Lower leg skin (tissue), 4 donors: Measurements from ENCODE around the gene CEP44. TPM values are rescaled to one million over a fixed set of nuclear protein-coding genes. Genes with fewer than 3 reads are reported as not detected.
"Not testable (repeated sequence)": the region's sequence is repeated elsewhere in the genome, so short reads cannot be mapped to it uniquely, and the experiment has no call there.

Experiments used
- DNase-seq, 2 donors: peaks; one replicate each; pipeline ENCODE4 v3.0.0-alpha.2; 2019; ENCODE audit warnings: low spot score in 2 of 2
- H3K4me3 ChIP-seq: fragments of 200-600 bp; sonication (generic); 2 replicates; pipeline ENCODE4 v1.5.1; 2017; ENCODE audit warnings: mild to moderate bottlenecking, low read depth; ENCODE audit not compliant: poor library complexity, severe bottlenecking
- CTCF ChIP-seq, 3 donors: fragments of 450-650 bp; IDR thresholded peaks; one replicate each; pipeline ENCODE4 v1.5.1; 2016; ENCODE audit warnings: antibody characterized with exemption in 3 of 3, mild to moderate bottlenecking in 3 of 3, moderate library complexity in 2 of 3
- POLR2A ChIP-seq, 2 donors: fragments of 450-650 bp; IDR thresholded peaks; one replicate each; pipeline ENCODE4 v1.6.1; 2016 to 2017; ENCODE audit warnings: antibody characterized with exemption in 2 of 2, mild to moderate bottlenecking in 1 of 2, moderate library complexity in 1 of 2
- WGBS, 2 donors: methylation state at CpG; one replicate each; pipeline ENCODE4 v1.1.5; 2018; 5-methylcytosine and 5-hydroxymethylcytosine counted together
- intact Hi-C: fragments of 100-400 bp; cut with DNase I; formaldehyde crosslinking; loops from one replicate; pipeline ENCODE4 v1.15.0; 2023; ENCODE audit warnings: low total_unique reads
- total RNA-seq, 4 donors: library from RNA; depleted of rRNA; stranded (reverse); fragments of >200 nt; gene quantifications; one replicate each; pipeline ENCODE4 v1.1.0, GENCODE V29; 2016

Gene CEP44
- total RNA-seq, 4 donors from 2014 or later: 10.2 to 32.5 (median 12.7) TPM

GRCh38 chr4:174292473-174292872, 8.8 kb downstream of the CEP44 start:
- no peak for DNase-seq
- no peak for TF ChIP-seq CTCF (IDR thresholded peaks at IDR 0.05)
- no peak for TF ChIP-seq POLR2A (IDR thresholded peaks at IDR 0.05)
- 98 to 100% methylated on average over 2 of the region's 2 CpGs for WGBS, 2 donors
- intact Hi-C loops: no loop called here
- no peak overlapping the region for H3K4me3 ChIP-seq

GRCh38 chr4:174294641-174295040, 10.9 kb downstream of the CEP44 start:
- intact Hi-C loops, DNase-seq, H3K4me3 ChIP-seq: not testable (repeated sequence)
- WGBS, 2 donors: no CpG with 5 or more reads among the region's 30 CpGs

- DNase-seq, H3K4me3 ChIP-seq, intact Hi-C loops: not testable (repeated sequence)
- 92 to 94% methylated on average over 10 to 23 of the region's 27 CpGs for WGBS, 2 donors
Observed at GRCh38 chr4:174295142-174295541, 11.4 kb downstream of the CEP44 start.

- intact Hi-C loops: no loop called here
- no peak for DNase-seq
- TF ChIP-seq POLR2A (IDR thresholded peaks at IDR 0.05): no peak
- TF ChIP-seq CTCF (IDR thresholded peaks at IDR 0.05): no peak
- H3K4me3 ChIP-seq: no peak overlapping the region
- 96 to 100% methylated on average over 1 of the region's 1 CpG for WGBS, 2 donors
Observed at GRCh38 chr4:174303687-174304086, 20.0 kb downstream of the CEP44 start.

GRCh38 chr4:174304664-174305063, 21.0 kb downstream of the CEP44 start:
- TF ChIP-seq POLR2A (IDR thresholded peaks at IDR 0.05) (no peak), CTCF (IDR thresholded peaks at IDR 0.05) (no peak)
- no peak for DNase-seq
- 92 to 98% methylated on average over 1 of the region's 1 CpG for WGBS, 2 donors
- intact Hi-C loops: no loop called here
- H3K4me3 ChIP-seq: no peak overlapping the region

- no peak overlapping the region for H3K4me3 ChIP-seq
- intact Hi-C loops: no loop called here
- 97 to 99% methylated on average over 3 of the region's 3 CpGs for WGBS, 2 donors
- DNase-seq: no peak
- no peak for TF ChIP-seq CTCF (IDR thresholded peaks at IDR 0.05)
- no peak for TF ChIP-seq POLR2A (IDR thresholded peaks at IDR 0.05)
Observed at GRCh38 chr4:174305961-174306360, 22.2 kb downstream of the CEP44 start.

GRCh38 chr4:174307694-174308093, 24.0 kb downstream of the CEP44 start:
- TF ChIP-seq POLR2A (IDR thresholded peaks at IDR 0.05): no peak
- TF ChIP-seq CTCF (IDR thresholded peaks at IDR 0.05): no peak
- intact Hi-C loops: no loop called here
- WGBS, 2 donors: 92 to 94% methylated on average over 4 of the region's 4 CpGs
- no peak overlapping the region for H3K4me3 ChIP-seq
- DNase-seq: no peak
